HG03342 (cell line): Measurements from ENCODE around the gene CDK5.

ENCODE experiments used
- ATAC-seq: cut with Tn5 transposase; IDR thresholded peaks from one replicate; pipeline ENCODE4 v1.9.1; 2021; ENCODE audit warnings: mild to moderate bottlenecking, moderate library complexity; ENCODE audit not compliant: unreplicated experiment

The CDK5 gene

DNA sequence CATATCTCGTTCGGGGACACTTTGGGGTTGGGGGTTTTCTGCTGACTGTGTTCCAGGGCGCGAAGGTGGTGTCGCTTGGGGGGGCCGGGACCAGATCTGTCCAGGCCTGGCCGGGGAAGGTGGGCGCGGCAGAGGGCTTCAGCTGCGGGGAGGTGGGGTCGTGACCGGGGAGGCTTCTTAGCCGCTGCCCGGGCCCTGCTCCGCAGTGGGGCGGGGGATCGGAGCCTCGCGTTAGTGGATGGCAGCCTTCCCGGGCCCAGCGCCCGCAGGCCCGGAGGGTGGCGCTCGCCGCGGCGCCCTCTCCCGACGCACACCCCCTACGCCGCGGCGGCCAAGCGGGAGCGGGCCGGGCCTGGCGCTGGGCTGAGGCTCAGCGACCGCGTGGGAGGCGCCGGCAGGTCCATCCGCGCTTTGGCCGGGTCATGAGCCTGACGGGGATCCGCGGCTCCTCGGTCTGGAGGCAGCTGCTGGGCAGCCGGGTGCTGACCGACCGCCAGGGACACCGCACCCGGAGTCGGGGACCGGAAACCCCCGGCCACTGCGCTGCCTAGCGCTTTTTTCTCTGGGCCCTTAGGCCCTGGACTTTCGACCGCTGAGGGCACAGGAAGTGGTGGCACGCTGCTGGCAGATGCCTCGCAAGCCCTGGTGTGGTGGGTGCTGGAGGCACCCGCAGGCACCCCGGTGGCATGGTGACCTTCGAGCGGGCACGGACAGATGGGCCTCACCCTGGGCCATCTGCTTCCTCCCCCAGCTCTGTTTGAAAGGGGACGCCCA, 29.7 kb upstream of the CDK5 start:
- no peak for ATAC-seq

DNA sequence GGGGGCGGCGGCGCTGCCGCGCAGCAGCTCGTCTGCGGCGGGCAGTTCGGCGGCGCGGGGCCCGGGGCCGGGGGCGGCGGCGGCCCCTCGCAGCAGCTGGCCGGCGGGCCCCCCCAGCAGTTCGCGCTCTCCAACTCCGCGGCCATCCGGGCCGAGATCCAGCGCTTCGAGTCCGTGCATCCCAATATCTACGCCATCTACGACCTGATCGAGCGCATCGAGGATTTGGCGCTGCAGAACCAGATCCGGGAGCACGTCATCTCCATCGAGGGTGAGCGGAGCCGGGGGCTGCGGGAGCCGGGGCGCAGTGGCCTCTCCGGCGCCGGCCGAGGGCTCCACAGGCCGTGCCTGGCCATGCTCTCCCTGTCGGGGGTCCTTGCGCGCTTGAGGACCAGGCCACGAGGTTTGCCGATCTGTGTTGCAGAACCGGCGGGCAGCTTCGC, 29.1 kb upstream of the CDK5 start:
- no peak for ATAC-seq

DNA sequence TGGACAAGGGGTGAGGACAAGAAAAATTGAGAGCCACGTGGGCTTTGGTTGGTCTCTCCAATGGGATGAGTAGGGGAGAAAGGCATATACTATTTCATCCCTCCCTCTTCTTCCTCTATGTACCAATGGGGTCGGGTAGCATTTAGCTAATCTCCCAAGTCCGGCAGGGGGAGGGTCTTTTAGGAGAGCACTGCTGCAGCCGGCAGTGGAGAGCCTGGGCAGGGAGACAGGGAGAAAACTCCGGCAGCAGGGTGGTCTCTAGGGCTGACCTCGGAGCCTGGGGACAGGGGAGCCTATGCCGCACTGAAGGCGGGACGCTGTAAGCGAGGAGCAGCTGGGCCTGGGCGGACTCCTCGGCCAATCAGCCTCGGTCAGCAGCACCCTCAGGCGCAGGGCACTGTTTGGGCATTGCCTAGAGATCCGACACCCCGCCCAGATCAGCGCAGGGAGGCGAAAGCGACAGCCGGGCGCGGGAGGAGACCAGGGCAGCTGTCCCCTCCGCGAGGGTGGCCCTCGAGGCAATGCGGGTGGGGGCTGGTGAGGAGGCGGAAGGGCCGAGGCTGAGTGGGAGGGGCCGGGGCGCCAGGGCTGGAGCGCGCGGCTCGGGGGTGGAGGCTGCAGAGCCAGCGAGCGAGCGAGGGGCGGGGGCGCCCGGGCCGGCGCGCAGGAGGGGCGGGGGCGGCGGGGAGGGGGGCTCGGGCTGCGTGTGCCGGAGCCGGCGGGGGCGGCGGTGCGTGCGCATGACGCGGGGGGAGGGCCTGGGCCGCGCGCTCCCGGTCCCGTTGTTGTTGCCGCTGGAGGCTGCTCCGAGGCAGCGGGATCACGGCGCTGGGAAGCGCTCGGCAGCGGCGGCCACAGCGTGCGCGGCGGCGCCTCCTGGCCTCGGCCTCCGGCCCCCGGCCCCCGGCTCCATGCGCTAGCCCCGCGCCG, 28.3 kb upstream of the CDK5 start, which contains the start of gene AGAP3:
AGAP3 (plus strand) TSS at position 785 of the 930 bp plus-strand sequence. CDS start 267 bp downstream, outside the sequence.
- ATAC-seq: peak; percentile 40

DNA sequence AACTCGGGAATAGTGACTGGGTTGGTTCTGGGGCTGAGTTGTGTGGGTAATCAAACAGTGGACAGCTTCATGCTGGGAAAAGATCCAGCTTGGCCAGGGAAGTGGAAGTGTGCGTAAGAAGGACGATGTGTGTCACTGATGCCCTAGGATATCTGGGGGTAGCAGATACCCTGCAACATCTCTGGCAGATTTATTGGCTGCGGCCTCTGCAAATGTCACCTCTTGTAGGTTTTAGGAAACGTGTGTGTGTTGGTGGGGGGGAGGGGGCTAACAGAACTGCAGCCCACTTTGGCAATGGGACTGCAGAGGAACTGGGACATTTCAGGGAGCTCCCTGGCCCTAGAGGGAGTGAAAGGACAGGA, 27.6 kb upstream of the CDK5 start:
- ATAC-seq: no peak

DNA sequence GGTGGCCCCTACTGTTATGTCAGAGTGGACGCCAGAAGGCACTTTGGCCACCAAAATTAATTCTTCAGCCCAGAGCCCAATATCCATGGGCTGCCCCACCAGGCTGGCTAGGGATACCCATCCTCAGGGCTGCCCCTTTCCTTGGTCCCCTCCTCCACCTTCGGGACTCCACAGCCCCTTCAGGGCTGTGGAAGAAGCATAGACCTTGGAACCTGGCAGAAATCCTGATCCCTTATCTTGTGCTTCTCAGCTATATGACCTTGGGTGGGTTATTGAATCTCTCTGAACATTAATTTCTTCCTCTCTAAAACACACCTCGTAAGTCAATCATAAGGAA, 26.1 kb upstream of the CDK5 start:
- no peak for ATAC-seq

DNA sequence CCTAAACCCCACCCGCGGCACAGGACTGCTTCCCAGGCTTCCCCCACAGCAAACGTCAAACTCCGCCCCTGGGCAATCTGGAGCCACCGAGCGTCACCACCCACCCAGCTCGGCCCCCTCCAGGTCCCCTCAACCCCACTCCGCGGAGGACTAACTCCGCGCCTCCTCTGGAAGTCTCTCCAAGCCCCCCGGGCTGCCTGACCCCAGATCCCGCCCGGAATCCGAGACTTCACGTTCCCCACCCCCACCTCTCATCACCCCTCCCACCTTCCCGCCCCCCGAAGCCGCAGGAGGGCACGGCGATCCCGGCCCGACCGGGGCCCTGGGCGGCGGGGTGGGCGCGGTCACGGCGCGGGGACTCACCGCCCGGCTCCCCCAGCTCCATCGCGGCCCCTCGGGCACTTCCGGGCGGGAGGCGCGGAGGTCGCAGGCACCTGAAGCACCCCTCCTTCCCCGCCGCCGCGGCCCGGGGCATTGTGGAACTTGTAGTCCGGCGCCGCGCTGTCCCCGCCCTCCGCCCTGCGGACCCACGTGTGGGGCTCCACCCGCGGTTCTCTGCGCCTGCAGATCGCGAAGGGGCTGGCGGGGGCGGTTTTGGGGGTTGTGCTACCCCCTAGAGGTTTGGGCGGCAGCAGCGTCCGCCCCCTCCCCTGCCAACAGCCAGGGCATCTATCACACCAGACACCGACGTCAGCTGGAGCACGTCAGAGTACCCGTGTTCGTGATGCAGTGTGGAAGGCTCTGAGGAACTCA, 25.6 kb upstream of the CDK5 start, which contains the start of gene TMUB1:
TMUB1 (minus strand) TSS at position 423 of the 753 bp plus-strand sequence. CDS start 930 bp downstream, outside the sequence.
- ATAC-seq: peak; percentile 53

DNA sequence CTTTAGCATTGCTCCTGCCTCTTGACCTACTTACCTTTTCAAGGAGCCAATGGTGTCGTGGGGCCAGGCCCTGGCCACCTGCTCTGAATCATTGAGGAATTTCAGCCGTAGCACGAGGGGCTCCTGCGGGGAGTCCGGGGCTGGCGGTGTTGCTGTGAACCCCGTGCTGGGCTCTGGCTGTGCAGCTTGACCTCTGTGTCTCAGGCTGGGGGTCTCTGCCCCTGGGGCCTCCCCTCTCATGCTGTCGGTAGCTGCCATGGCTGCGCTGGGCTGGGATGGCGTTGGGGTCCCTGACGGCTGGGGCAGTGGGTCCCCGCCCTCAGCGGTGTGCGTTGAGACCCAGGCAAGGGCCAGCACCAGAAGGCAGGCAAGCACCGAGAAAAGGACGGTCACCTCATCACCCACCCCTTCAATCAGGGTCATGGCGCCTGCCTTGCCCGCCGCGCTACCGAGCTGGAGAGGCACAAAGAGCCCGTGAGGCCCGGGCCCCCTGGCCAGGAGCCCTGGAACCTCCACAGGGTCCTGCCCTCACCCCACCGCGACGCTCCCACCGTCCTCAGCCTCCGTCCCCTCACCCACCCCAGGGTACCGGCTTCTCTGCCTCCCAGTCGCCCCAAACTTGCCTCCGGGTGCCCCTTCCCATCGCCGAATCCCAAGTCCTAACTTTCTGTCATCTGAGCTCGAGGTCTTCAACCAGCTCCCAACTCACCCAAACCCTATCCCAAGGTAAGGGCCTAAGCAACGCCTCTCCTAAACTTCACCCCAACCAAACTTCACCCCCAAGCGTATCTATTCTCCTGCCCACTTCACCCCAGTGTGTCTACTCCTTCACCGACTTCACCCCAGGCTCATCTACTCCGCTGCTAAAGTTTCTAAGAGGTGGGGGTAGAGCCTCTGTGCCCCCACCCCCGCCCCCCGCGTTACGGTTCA, 24.7 kb upstream of the CDK5 start:
- ATAC-seq: no peak

DNA sequence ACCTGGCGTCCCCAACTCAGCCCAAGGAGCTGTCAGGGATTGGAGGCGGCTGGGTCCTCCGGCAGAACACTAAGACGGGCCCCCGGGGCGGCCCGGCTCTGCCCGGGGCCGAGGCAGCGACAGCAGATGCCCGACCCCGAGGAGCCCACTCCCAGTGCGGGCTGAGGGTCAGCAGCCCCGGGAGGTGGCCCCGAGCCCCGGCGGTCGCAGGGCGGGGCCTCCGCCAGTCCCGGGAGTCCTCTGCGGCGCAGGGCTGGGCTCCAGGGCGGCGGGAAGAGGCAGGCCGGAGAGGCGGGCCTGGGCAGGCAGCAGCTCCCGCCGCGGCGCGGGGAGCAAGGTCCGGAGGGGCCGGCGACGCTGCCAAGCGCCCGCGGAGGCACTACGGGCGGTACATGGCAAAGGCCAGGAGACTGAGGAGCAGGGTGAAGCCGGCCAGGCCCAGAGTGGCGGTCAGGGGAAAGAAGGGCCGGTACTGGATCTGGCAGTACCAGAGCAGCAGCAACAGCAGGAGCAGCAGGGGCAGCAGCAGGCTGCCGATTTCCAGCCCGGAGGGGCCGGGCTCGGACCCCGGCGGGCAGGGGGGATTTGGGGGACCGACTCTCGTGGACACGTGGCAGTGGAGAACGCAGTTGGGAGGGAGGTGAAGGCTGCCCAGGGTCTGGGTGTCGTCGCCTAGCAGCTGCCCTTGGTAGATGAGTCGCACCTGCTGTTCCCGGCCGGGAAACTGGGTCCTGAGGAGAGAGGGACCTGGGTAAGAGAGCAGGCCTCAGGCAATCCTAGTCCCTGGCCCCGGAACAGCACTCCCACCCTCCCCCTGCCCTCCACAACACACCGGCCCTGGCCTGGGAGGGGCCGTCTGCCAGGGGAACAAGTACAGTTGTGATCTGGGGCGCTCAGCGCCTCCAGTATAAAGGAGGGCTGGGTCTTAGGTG, 23.7 kb upstream of the CDK5 start:
- no peak for ATAC-seq

DNA sequence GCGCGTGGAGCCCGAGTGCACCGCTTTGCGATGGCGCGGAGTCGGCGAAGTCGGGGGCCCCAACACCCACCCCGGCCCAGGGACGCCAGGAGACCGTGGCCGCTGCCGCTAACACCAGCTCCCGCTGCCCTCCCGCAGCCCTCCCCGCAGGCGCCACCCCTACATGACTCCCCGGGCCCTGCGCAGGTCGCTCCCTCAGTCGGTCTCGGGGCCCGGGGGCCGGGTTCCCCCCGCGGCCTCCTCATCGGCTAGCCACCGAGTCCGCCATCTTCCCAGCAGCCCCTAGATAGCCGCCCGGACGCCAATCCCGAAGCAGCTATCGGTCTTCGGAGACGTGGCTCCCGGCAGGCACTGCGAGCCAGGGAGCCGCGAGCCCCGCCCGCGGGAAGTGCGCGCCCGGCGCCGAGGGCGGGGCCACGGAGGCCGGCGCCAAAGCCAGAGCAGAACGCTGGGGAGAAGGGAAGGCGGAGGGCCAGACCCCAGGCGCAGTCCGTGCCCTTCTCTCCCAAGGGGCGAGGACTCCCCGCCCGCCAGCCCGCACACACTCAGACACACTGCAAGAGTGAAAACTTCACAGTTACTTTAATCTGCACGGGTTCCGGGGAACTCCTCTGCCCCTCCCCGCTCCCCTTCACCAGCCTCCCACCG, 22.9 kb upstream of the CDK5 start, which contains the start of gene FASTK:
FASTK (minus strand) TSS at position 288 of the 648 bp plus-strand sequence; CDS start at position 245, 43 bp downstream.
- peak; percentile 78 for ATAC-seq

DNA sequence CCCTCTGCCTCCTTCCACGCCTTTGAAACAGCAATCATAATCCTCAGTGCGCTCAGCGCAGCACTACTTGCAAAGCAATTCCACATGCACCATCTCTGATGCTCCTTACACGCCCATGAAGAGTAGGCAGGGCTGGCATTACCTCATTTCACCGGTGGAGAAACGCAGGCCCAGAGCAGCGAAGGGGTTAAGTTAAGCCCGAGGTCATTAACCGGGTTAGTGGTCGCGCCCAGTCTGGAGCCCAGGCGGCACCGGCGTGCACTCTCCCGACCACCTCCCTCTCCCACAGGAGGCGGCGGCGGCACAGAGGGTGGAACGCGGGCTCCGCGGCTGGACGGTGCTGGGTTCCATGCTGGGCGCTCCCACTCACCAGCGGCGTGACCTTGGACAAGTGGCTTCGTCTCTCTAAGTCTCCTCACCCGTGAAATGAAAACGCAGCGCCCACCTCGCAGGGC, 22.4 kb upstream of the CDK5 start:
- peak; percentile 1 for ATAC-seq

DNA sequence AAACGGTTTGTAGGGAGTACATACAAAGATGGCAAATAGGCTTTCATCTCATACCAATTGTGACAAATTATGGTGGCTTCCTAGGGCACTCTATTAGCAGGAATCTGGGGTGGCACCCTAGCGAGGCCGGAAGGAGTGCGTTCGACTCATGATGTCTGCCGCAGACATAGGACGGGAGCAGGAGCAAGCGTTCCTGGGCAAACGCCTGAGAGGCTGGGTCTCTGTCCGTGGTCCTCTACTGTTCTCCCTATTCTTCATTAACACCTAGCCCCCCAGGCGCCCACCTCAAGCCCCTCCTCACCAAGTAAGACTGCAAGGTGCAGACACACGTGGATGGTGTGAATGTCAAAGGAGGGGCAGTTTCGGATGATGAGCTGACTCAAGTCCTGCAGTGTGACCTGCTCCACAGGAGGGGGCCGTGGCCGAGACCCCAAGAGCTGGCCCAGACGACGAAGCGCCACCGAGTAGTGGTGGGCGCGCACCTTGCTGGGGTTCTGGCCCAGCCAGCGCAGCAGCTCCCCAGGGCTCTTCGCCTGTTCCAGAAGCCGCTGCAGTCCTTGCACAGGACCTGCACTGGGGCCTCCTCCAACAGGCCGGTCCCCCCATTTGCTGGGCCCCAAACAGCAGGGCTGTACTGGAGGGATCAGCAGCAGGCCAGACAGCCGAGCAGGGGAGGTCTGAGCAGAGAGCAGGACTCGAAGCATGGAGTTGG, 21.7 kb upstream of the CDK5 start:
- no peak for ATAC-seq

DNA sequence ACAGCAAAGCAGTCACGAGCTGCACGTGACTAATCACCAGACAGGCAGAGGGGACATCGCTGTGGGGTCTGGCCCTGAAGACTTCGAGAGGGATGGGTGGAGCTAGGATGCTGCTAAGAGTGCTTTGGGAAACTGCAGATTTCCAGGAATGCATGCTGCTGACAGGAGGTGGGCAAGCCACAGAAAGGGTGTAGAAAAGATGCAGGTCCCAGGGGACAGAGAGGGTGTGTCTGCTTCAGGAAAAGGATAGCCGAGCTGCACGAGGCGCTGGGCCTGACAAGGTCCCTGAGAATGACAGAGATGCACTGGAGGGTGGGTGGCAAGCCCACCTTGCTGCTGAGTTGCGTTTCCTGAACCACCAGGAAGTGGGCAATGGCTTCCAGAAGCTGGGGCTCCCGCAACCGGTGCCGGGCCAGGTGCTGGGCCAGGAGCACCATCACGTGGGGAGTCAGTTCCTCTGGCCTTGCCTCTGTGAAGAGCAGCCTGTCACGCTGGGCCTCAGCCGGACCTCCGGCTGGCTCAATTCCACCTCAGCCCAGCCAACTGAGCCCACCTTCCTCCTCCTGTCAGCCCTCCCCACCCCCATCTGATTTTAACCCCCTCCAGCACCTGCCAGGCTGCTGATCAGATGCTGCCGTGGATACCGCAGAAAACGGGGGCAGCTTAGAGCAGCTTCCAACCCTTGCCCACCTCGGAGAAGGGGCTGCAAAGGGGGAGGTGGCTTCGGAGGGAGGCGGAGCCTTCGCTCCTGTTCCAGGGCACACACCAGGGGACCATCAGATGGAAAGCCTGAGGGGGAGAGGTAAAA, 20.7 kb upstream of the CDK5 start:
- no peak for ATAC-seq

DNA sequence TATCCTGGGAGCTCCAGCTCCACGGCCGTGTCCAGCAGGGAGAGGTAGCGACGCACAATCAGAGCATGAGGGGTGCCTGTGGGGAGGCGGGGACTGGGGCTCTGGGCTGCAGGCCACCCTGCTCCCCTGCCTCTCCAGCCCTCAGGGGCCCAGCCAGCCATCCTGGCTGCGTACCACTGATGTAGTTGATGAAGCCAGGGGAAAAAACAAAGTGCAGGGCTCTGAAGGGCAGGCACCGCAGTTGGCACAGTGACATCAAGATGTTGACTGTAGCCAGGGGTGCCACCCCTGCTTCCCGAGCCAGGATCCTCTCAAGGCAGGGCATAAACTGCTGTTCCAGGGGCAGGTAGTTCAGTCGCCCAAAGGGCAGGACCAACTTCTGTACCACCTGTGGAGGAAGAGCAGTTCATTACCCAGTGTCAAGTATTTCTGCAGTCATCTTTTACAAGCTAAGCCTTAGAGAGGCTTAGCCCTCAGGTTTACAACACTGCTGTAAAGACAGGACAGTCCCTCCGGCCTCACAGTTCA, 20.1 kb upstream of the CDK5 start:
- ATAC-seq: no peak

DNA sequence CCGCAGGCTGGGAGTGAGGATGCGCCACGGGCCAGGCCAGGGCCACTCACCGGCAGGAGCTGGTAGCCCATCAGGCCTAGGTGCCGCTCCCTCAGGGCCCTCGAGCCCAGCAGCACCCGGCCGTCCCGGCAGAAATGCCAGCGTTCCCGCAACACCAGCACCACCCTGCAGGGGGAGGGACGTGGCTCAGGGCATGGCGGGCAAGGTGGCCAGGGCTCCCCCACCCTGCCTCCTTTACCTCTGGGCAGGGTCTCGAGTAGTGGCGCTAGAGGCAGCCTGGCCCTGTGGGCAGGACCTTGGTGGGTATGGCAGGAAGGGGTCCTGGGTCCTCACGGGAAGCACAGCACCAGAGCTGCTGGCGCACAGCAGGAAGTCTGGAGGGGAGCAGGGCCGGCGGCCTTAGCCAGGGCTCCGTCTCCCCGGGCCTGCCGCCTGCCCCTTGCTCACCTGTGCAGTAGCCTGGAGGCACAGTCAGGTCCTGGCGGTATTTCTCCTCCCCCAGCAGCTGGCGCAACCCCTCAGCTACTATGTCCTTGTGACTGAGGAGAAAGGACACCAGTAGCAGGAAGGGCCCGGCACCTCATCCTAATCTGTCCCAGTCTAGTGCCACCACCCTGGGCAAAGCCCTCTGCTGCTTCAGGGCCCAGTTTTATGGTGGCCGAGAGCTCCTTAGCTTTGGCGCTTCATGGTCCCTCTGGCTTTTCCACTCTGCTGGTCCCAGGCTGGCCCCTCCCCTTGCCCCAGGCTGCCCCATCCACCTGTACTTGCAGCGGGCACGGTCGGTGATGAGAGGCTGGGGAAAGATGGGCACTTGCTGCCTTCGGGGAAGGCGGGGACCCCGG, 19.4 kb upstream of the CDK5 start:
- no peak for ATAC-seq

DNA sequence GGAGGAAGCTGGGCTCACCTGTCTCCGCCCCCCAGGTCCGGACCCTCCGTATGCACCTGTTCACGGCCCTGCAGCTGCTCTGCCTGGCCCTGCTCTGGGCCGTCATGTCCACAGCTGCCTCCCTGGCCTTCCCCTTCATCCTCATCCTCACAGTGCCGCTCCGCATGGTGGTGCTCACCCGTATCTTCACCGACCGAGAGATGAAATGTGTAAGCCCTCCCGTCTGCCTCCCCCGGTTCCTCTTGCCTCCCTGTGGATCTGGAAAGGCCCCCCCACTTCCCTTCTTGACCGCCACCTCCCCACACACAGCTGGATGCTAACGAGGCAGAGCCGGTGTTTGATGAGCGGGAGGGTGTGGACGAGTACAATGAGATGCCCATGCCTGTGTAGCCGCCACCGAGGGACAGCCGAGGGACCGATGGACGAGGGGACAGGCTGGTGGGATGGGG, 18.3 kb upstream of the CDK5 start:
- no peak for ATAC-seq

DNA sequence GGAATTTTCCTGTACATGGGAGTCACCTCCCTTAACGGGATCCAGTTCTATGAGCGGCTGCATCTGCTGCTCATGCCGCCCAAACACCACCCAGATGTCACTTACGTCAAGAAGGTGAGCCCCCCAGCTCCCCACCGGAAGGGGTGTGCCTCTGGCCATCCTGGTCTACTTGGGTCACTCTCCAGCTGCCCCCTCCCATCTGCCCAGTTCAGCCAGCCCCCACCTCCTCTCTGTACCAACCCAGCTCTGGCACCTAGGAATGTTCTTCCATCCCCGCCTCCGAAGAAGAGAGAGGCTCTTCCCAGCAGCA, 17.9 kb upstream of the CDK5 start:
- ATAC-seq: no peak
